K562 (cell line): ENCODE results near the gene TEAD3. TPM values are rescaled to one million over a fixed set of nuclear protein-coding genes. Genes with fewer than 3 reads are reported as not detected.

Experiments used
- ATAC-seq: fragments of 200-7000 bp; cut with Tn5 transposase; 3 replicates; pipeline ENCODE4 v1.9.1; 2020; ENCODE audit warnings: moderate library complexity
- BruUV-seq: library from RNA; stranded (reverse); fragments of 400-500 nt; replicated peaks from 2 replicates; lab custom pipeline; 2021; lab: Mats Ljungman, UMichigan
- CTCF ChIA-PET: fragments of 300-600 bp; formaldehyde crosslinking; extraction: SDS; loops from one replicate; lab custom pipeline; 2021; ENCODE audit warnings: low intra/inter-chr PET ratio; lab: Yijun Ruan, JAX
- POLR2A ChIA-PET: fragments of 300-600, 350-650 bp; sonication (Branson Sonifier 250); formaldehyde crosslinking; extraction: SDS; loops from one replicate; lab custom pipeline; 2021; ENCODE audit warnings: antibody characterized with exemption, inconsistent platforms; lab: Yijun Ruan, JAX
- DNase-seq, 4 experiments: peaks; one replicate each; pipeline versions ENCODE4 v3.0.0 to v3.0.0-alpha.2; 2011 to 2018; ENCODE audit warnings: low spot score in 3 of 4, mixed read lengths in 3 of 4; ENCODE audit errors: extremely low read depth in 1 of 4
- FAIRE-seq: peaks from 2 replicates; lab custom pipeline; 2011; peaks lifted over from hg19 to GRCh38; lab: Jason Lieb, UNC
- H2AFZ ChIP-seq: 2 replicates; pipeline ENCODE4 v1.6.0; 2011; ENCODE audit warnings: low read depth, low read length, control low read depth, inconsistent platforms
- H3K27ac ChIP-seq: fragments of 200-600 bp; 3 replicates; pipeline ENCODE4 v1.8.0; 2011; ENCODE audit warnings: low read depth, mild to moderate bottlenecking, control low read depth, inconsistent platforms, low read length, moderate library complexity, mixed read lengths; ENCODE audit errors: extremely low read depth
- H3K27me3 ChIP-seq, 2 experiments: fragments of 300-600 bp in 1 of 2; 2 replicates in 1 of 2; 3 replicates in 1 of 2; pipeline versions ENCODE4 v1.6.0 to v1.8.0; 2011; ENCODE audit warnings: inconsistent platforms in 2 of 2, low read length in 2 of 2, mild to moderate bottlenecking in 1 of 2, mixed read lengths in 1 of 2, moderate library complexity in 1 of 2; ENCODE audit not compliant: control insufficient read depth in 2 of 2, insufficient read depth in 2 of 2
- H3K36me3 ChIP-seq: fragments of 300-600 bp; 3 replicates; pipeline ENCODE4 v1.8.0; 2011; ENCODE audit warnings: mild to moderate bottlenecking, low read length, inconsistent platforms; ENCODE audit not compliant: control insufficient read depth, insufficient read depth
- H3K4me1 ChIP-seq, 2 experiments: fragments of 200-600 bp in 1 of 2; replicated peaks in 1 of 2; 2 replicates in 1 of 2; 3 replicates in 1 of 2; pipeline versions ENCODE4 v1.5.1 to v1.8.0; 2011; ENCODE audit warnings: inconsistent platforms in 2 of 2, low read length in 2 of 2, mild to moderate bottlenecking in 1 of 2, mixed read lengths in 1 of 2, moderate library complexity in 1 of 2; ENCODE audit not compliant: control insufficient read depth in 2 of 2, insufficient read depth in 2 of 2
- H3K4me2 ChIP-seq: 2 replicates; pipeline ENCODE4 v1.6.1; 2011; ENCODE audit warnings: low read length, control low read depth, inconsistent platforms, mixed read lengths; ENCODE audit not compliant: insufficient read depth
- H3K4me3 ChIP-seq: fragments of 200-600 bp; sonication (generic), shearing (Covaris generic); 2 replicates; pipeline ENCODE4 v1.5.1; 2016; ENCODE audit warnings: control low read depth, inconsistent platforms
- H3K79me2 ChIP-seq: fragments of 200-600 bp; 3 replicates; pipeline ENCODE4 v1.8.0; 2011; ENCODE audit warnings: low read length, inconsistent platforms; ENCODE audit not compliant: control insufficient read depth, insufficient read depth
- H3K9ac ChIP-seq, 2 experiments: 2 replicates each; pipeline versions ENCODE4 v1.6.0 to v1.6.1; 2011; ENCODE audit warnings: low read depth in 2 of 2, low read length in 2 of 2, control low read depth in 1 of 2, inconsistent platforms in 1 of 2, mild to moderate bottlenecking in 1 of 2, mixed read lengths in 1 of 2; ENCODE audit not compliant: insufficient read depth in 1 of 2
- H3K9me1 ChIP-seq: one replicate; pipeline ENCODE4 v1.6.0; 2011; ENCODE audit warnings: inconsistent platforms, mild to moderate bottlenecking, low read length, moderate library complexity; ENCODE audit not compliant: control insufficient read depth, insufficient read depth
- H3K9me3 ChIP-seq: replicated peaks from 2 replicates; pipeline ENCODE4 v1.5.1; 2011; ENCODE audit warnings: low read depth, low read length, inconsistent platforms; ENCODE audit not compliant: control insufficient read depth, insufficient read depth
- H4K20me1 ChIP-seq: replicated peaks from 2 replicates; pipeline ENCODE4 v1.6.1; 2011; ENCODE audit warnings: low read length, inconsistent platforms, mixed read lengths; ENCODE audit not compliant: control insufficient read depth, insufficient read depth
- ARNT ChIP-seq, 2 experiments: fragments of 450-650 bp; IDR thresholded peaks; 2 replicates each; pipeline ENCODE4 v1.6.1; 2016; ENCODE audit warnings: mild to moderate bottlenecking in 1 of 2
- DEAF1 ChIP-seq: fragments of 450-650 bp; formaldehyde crosslinking; IDR thresholded peaks from 2 replicates; pipeline ENCODE4 v1.4.0; 2020; ENCODE audit warnings: mild to moderate bottlenecking, moderate library complexity
- ETV6 ChIP-seq, 3 experiments: fragments of 150-350 bp in 1 of 3; sonication (generic) in 1 of 3; formaldehyde crosslinking in 1 of 3; IDR thresholded peaks; 2 replicates each; pipeline versions ENCODE4 v1.6.1 to v1.8.0; 2014 to 2022; ENCODE audit warnings: borderline replicate concordance in 2 of 3, low read depth in 2 of 3, antibody characterized with exemption in 1 of 3, low read length in 1 of 3, mild to moderate bottlenecking in 1 of 3, missing genetic modification reagents in 1 of 3
- MEF2D ChIP-seq: conservative IDR thresholded peaks from 2 replicates; pipeline ENCODE4 v1.6.1; 2016; ENCODE audit warnings: low read depth, missing genetic modification characterization, missing compliant biosample characterization
- NCOA4 ChIP-seq: fragments of 450-650 bp; IDR thresholded peaks from 2 replicates; pipeline ENCODE4 v1.6.1; 2018; ENCODE audit warnings: mild to moderate bottlenecking; ENCODE audit not compliant: partially characterized antibody
- NFIC ChIP-seq: fragments of 450-650 bp; IDR thresholded peaks from 2 replicates; pipeline ENCODE4 v1.6.1; 2017; ENCODE audit warnings: mild to moderate bottlenecking, inconsistent platforms
- NR2C1 ChIP-seq, 2 experiments: fragments of 450-650 bp; IDR thresholded peaks; 2 replicates each; pipeline ENCODE4 v1.6.1; 2017; ENCODE audit warnings: mild to moderate bottlenecking in 2 of 2, antibody characterized with exemption in 1 of 2, inconsistent platforms in 1 of 2, missing compliant biosample characterization in 1 of 2, missing genetic modification characterization in 1 of 2
- NR4A1 ChIP-seq, 2 experiments: fragments of 250-450 bp in 1 of 2; fragments of 450-650 bp in 1 of 2; sonication (Bioruptor Pico) in 1 of 2; IDR thresholded peaks; 2 replicates each; pipeline versions ENCODE4 v1.4.0 to v1.6.1; 2016 to 2020; ENCODE audit warnings: mild to moderate bottlenecking in 2 of 2, missing compliant biosample characterization in 1 of 2, missing genetic modification characterization in 1 of 2, moderate library complexity in 1 of 2
- PHF8 ChIP-seq: fragments of 200-600 bp; sonication (generic); IDR thresholded peaks from 2 replicates; pipeline ENCODE4 v1.6.1; 2012; ENCODE audit warnings: mixed run types, mild to moderate bottlenecking, inconsistent platforms, low read length, moderate library complexity, borderline replicate concordance
- POLR2G ChIP-seq: fragments of 200-400 bp; formaldehyde crosslinking; IDR thresholded peaks from 2 replicates; pipeline ENCODE4 v1.6.1; 2017; ENCODE audit warnings: low read depth, mild to moderate bottlenecking, antibody characterized with exemption, low read length, moderate library complexity
- RCOR1 ChIP-seq, 2 experiments: IDR thresholded peaks; 2 replicates each; pipeline ENCODE4 v1.6.1; 2012; ENCODE audit warnings: low read depth in 2 of 2, low read length in 2 of 2, borderline replicate concordance in 1 of 2, improper control_type of control experiment in 1 of 2
- TEAD4 ChIP-seq, 2 experiments: sonication (generic) in 1 of 2; formaldehyde crosslinking in 1 of 2; IDR thresholded peaks; 2 replicates each; pipeline versions ENCODE4 v1.6.1 to v1.8.0; 2012 to 2022; ENCODE audit warnings: borderline replicate concordance in 1 of 2, inconsistent platforms in 1 of 2, low read length in 1 of 2, mild to moderate bottlenecking in 1 of 2, missing genetic modification reagents in 1 of 2
- ZBTB33 ChIP-seq: sonication (generic); formaldehyde crosslinking; IDR thresholded peaks from 2 replicates; pipeline ENCODE4 v1.8.1; 2023; ENCODE audit warnings: mild to moderate bottlenecking, missing genetic modification reagents
- ZBTB8A ChIP-seq: fragments of 450-650 bp; IDR thresholded peaks from 2 replicates; pipeline ENCODE4 v1.6.1; 2018; ENCODE audit warnings: mild to moderate bottlenecking, moderate library complexity; ENCODE audit not compliant: partially characterized antibody
- ZEB2 ChIP-seq: fragments of 450-650 bp; IDR thresholded peaks from 2 replicates; pipeline ENCODE4 v1.6.1; 2016
- ZKSCAN3 ChIP-seq: fragments of 250-450 bp; sonication (Bioruptor Pico); IDR thresholded peaks from 2 replicates; pipeline ENCODE4 v1.4.0; 2020
- ZNF436 ChIP-seq: fragments of 250-450, 450-650 bp; sonication (Bioruptor Pico); formaldehyde crosslinking; IDR thresholded peaks from 2 replicates; pipeline ENCODE4 v1.7.0; 2020; ENCODE audit warnings: mild to moderate bottlenecking
- WGBS: fragments of 100-300 bp; shearing (Covaris generic); methylation state at CpG from one replicate; pipeline ENCODE4 v1.1.6; 2016; ENCODE audit warnings: low coverage, mixed read lengths; ENCODE audit not compliant: insufficient coverage; ENCODE audit errors: missing lambda C conversion rate; 5-methylcytosine and 5-hydroxymethylcytosine counted together
- in situ Hi-C: fragments of 300-500 bp; cut with MboI; formaldehyde crosslinking; loops from 4 replicates; pipeline ENCODE4 v1.15.0; 2018; ENCODE audit warnings: inconsistent platforms, mixed read lengths
- intact Hi-C: fragments of 100-400 bp; cut with micrococcal nuclease; formaldehyde crosslinking; loops from 2 replicates; pipeline ENCODE4 v1.14.2; 2022
- polyA plus RNA-seq, 8 experiments: library from polyadenylated mRNA; depleted of rRNA in 4 of 8; stranded (reverse) in 5 of 8; unstranded in 3 of 8; fragments of >200 nt; fragmentation: Nextera tagmentation in 2 of 8; fragmentation: Illumina TruSeq in 1 of 8; extraction: Ambion mirVana in 2 of 8; extraction: Trizol in 1 of 8; gene quantifications; 2 replicates each; pipeline versions ENCODE4 v1.2.1 to v1.2.3, GENCODE V29; 2011 to 2014; ENCODE audit warnings: inconsistent platforms in 1 of 8, missing spikeins in 1 of 8
- total RNA-seq, 7 experiments: library from RNA; depleted of rRNA in 6 of 7; stranded (reverse); fragments of >200 nt in 6 of 7; fragmentation: Illumina TruSeq in 2 of 7; extraction: Trizol in 2 of 7; gene quantifications; 2 replicates each; pipeline versions ENCODE4 v1.2.1 to v1.2.3, GENCODE V29; 2011 to 2021; ENCODE audit warnings: low replicate concordance in 1 of 7

Gene TEAD3
- total and polyA plus RNA-seq, 9 of the 15 experiments (the other 6 are each of a cell fraction or from before 2014, with no cell fraction given) = 0.63 to 13.2 (median 3.3) TPM

GRCh38 chr6:35476004-35476403 is 20.9 kb downstream of the TEAD3 start:
- no peak overlapping the region for H3K27ac ChIP-seq
- H3K9ac ChIP-seq = no peak overlapping the region
- BruUV-seq = no TSS peak
- POLR2A ChIA-PET = interaction anchor here (0.5 to 7.3 kb wide), 4 partner anchors 21 to 179 kb away, joined by 3 to 50 read pairs (median 3); partner anchors contain the start of gene TEAD3
- H2AFZ ChIP-seq = no peak overlapping the region
- no peak overlapping the region for H3K4me3 ChIP-seq
- DNase-seq (peak in 2 of 4 experiments; percentile 58 to 64), ATAC-seq (no peak), FAIRE-seq (no peak)
- H3K27me3 ChIP-seq = no peaks in the 10 kb centered on the region
- H3K36me3 ChIP-seq = peaks cover 29% of the 10 kb centered on the region
- 60% methylated on average over 14 of the region's 14 CpGs for WGBS
- peaks cover 15% of the 10 kb centered on the region for H3K79me2 ChIP-seq
- H3K9me1 ChIP-seq = no peaks in the 10 kb centered on the region
- CTCF ChIA-PET = no interaction called here
- H4K20me1 ChIP-seq = peaks cover 16% of the 10 kb centered on the region
- intact Hi-C loops (no loop called here), in situ Hi-C loops (no loop called here)
- H3K4me2 ChIP-seq = no peak overlapping the region
- H3K9me3 ChIP-seq = no peaks in the 10 kb centered on the region
- no peak for TF ChIP-seq ZBTB8A
- no peak for TF ChIP-seq ETV6 (IDR thresholded peaks at IDR 0.05; ENCODE audit: borderline replicate concordance in 1 of 2, low read depth in 2 of 2, low read length in 1 of 2)
- TF ChIP-seq ETV6 (CRISPR knock-in tag; IDR thresholded peaks at IDR 0.05; ENCODE audit: borderline replicate concordance) = no peak
- 0 out of 2 replicates have a peak, but pooled peaks have one; percentile 0 for TF ChIP-seq NFIC
- TF ChIP-seq ZNF436 = no peak
- peak; percentile 51; the same call in 1 of the 2 replicates for TF ChIP-seq POLR2G
- TF ChIP-seq ARNT (IDR thresholded peaks at IDR 0.05) = no peak
- no peak for TF ChIP-seq TEAD4 (IDR thresholded peaks at IDR 0.05; ENCODE audit: low read length)
- TF ChIP-seq TEAD4 (CRISPR knock-in tag; IDR thresholded peaks at IDR 0.05; ENCODE audit: borderline replicate concordance) = no peak
- no peak for TF ChIP-seq ZEB2
- 0 out of 2 replicates have a peak, but pooled peaks have one; percentile 3 for TF ChIP-seq NR2C1 (IDR thresholded peaks at IDR 0.05)
- TF ChIP-seq NR2C1 (tag; IDR thresholded peaks at IDR 0.05) = no peak
- TF ChIP-seq DEAF1 (CRISPR knock-in tag) = no peak
- no peak for TF ChIP-seq PHF8
- TF ChIP-seq RCOR1 (IDR thresholded peaks at IDR 0.05; ENCODE audit: borderline replicate concordance in 1 of 2, low read depth in 2 of 2, low read length in 2 of 2) = no peak
- TF ChIP-seq ZKSCAN3 (CRISPR knock-in tag) = no peak
- no peak for TF ChIP-seq NCOA4
- TF ChIP-seq NR4A1 (CRISPR knock-in tag; IDR thresholded peaks at IDR 0.05) = no peak
- TF ChIP-seq NR4A1 (tag; IDR thresholded peaks at IDR 0.05) = no peak
- peak; percentile 47; the same call in 1 of the 2 replicates for TF ChIP-seq ZBTB33 (CRISPR knock-in tag)
- no peak for TF ChIP-seq MEF2D (tag)
- H3K4me1 ChIP-seq = peaks cover 11 to 31% of the 10 kb centered on the region in 2 experiments; a peak in 4 of 5 replicates
